Activated CD8-positive, alpha-beta memory T cell treated with anti-CD3 and anti-CD28 coated beads, Interleukin-2, amount 50 U/mL, for 4 hours (primary cell): ENCODE data around the gene SPHK2.

Source experiments
- DNase-seq: peaks from one replicate; pipeline ENCODE4 v3.0.0-alpha.2; 2020

Gene SPHK2

GRCh38 chr19:48606463-48607358 lies 12.6 kb upstream of the SPHK2 start, which contains the start of gene SPACA4:
TSS of gene SPACA4 (plus strand) at chr19:48606742. CDS start at chr19:48606979, 237 bp downstream.
- DNase-seq, result no peak

- no peak for DNase-seq
Observed at GRCh38 chr19:48607359-48607755, 11.9 kb upstream of the SPHK2 start.

GRCh38 chr19:48608798-48609263 lies 10.5 kb upstream of the SPHK2 start:
- DNase-seq, result peak; percentile 50

GRCh38 chr19:48609571-48610108 lies 9.7 kb upstream of the SPHK2 start:
- DNase-seq, result no peak

- DNase-seq, result no peak
Observed at GRCh38 chr19:48611872-48612271, 7.4 kb upstream of the SPHK2 start.

GRCh38 chr19:48613024-48613851 lies 6.1 kb upstream of the SPHK2 start:
- DNase-seq, result no peak

- no peak for DNase-seq
Observed at GRCh38 chr19:48613852-48614435, 5.4 kb upstream of the SPHK2 start.

- no peak for DNase-seq
Observed at GRCh38 chr19:48614436-48615230, 4.7 kb upstream of the SPHK2 start, which contains the start of gene FAM83E. TSS of gene FAM83E (minus strand) at chr19:48615076. CDS start at chr19:48613372, 1,704 bp downstream.

GRCh38 chr19:48615231-48616040 lies 3.9 kb upstream of the SPHK2 start:
- DNase-seq, result no peak

GRCh38 chr19:48616041-48616436 lies 3.3 kb upstream of the SPHK2 start:
- no peak for DNase-seq

GRCh38 chr19:48616491-48617056 lies 2.7 kb upstream of the SPHK2 start:
- no peak for DNase-seq

GRCh38 chr19:48617146-48617937 lies 2.0 kb upstream of the SPHK2 start:
- DNase-seq, result no peak

GRCh38 chr19:48618278-48618915 lies 909 bp upstream of the SPHK2 start:
- DNase-seq, result no peak

- no peak for DNase-seq
Observed at GRCh38 chr19:48619692-48620585, 633 bp downstream of the SPHK2 start.

GRCh38 chr19:48623556-48624066 lies 4.3 kb downstream of the SPHK2 start:
- DNase-seq, result no peak

- peak; percentile 97 for DNase-seq
Observed at GRCh38 chr19:48624067-48624594, 4.8 kb downstream of the SPHK2 start.
